DMS79 (cell line): Measurements from ENCODE around the gene CCL26.
"Not testable (repeated sequence)": the region's sequence is repeated elsewhere in the genome, so short reads cannot be mapped to it uniquely, and the experiment has no call there.

Experiments
- DNase-seq: peaks from one replicate; lab custom pipeline; 2025; lab: John Stamatoyannopoulos, UW

Gene CCL26

DNA sequence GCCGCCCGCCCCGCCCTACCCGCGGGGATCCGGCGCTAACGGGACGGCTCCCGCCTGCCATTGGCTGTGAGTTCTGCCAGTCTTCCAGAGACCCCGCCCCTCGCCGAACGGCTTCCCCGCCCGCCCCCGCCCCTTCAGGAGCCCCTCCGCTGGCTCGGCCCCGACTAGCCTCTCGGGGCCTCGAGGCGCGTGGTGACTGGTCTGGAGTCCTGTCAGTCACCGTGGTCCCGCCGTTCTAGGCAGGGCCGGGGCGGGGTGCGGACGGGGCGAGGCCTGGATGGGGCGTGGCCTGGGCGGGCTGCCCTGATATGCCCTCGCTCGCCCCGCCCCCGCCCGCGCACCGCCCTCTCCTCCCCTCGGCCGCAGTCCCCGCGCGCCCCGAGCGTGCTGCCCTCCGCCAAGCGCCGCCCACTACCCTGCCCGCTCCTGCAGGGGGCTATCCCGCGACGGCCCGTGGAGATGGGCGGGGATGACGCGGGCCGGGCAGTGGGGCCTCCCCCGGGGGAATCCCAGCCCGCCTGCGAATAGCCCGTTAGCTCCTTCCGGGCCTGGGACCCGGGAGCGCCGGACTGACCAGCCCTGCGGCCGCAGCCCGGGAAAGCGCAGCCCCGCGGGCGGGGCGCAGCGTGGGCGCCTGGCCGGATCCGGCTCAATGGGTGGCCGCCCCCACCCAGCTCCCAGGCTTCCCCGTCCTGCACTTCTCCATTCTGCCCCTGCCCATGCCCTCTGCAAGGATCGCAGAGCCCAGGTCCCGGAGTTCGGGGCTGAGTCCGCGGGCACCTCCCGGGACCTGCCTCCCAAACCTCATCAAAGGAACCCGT is 32.8 kb downstream of the CCL26 start:
- peak; percentile 94 for DNase-seq

- DNase-seq, result no peak
These were observed 33.4 kb downstream of the CCL26 start, which contains the start of gene HIP1 for GRCh38 chr7:75738604-75738974. Gene HIP1, minus strand, starts transcription at chr7:75738941. Its CDS starts 21 bp downstream, at chr7:75738920.

- no peak for DNase-seq
These were observed 34.0 kb downstream of the CCL26 start for GRCh38 chr7:75737856-75738603.

GRCh38 chr7:75735581-75736350 is 36.2 kb downstream of the CCL26 start:
- no peak for DNase-seq

DNA sequence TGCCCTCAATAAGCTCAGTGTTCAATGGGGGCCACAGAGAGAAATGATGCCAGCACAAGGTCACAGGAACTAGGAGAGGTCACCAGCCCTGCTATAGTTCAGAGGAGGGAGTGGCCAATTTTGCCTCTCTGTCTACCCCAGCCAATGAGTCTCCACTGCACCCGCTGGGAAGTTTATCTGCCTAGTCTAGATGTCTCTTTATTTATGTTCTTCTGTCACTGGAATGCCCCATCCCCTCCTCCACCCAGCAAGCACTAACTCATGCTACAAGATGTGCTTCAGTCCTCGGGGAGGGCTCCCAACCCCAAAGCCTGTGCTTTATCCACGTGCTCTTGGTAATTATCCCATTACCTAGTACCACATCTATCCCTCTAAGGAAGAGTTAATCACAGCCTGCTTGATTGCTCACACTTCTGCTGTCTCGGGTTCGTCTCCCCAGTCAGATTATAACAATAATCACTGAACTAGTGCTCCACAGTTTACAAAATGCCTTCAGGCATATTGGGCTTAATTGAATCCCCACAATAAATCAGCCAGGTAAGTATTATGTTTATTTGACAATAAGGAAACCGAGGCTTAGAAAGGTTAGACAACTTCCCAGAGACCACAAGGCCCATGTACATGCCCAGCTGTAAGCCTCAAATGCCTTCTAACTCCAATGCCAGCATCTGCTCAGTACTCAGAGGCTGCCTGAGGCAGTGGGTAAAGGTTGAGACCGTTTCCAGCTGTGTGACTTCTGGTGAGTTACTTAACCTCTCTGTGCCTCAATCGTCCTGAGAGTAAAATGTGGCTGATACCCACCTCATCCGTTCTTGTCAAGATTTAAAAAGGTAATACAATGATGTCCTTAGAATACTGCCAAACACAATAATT is 37.2 kb downstream of the CCL26 start:
- DNase-seq, result no peak

- no peak for DNase-seq
These were observed 39.0 kb downstream of the CCL26 start for GRCh38 chr7:75732764-75733630.

DNA sequence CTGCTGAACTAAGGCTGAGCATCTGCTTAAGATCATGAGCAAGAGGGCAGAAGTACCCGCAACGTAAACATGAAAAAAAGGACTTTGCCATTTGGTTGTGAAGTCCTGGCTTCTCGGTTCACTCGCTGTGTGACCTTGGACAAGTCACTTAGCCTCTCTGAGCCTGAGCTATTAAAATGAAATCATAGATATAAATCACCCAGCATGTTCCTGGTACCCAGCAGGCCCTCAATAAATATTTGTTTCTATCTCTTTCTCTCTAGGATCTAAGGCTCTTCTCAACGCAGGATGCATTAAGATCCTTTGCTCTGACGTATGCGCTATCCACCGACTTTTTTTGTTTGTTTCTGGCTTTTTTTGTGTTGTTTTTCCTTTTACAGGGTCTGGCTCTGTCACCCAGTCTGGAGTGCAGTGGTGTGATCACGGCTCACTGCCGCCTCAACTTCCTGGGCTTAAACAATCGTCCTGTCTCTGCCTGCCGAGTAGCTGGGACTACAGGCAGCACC is 39.9 kb downstream of the CCL26 start:
- no peak for DNase-seq

DNA sequence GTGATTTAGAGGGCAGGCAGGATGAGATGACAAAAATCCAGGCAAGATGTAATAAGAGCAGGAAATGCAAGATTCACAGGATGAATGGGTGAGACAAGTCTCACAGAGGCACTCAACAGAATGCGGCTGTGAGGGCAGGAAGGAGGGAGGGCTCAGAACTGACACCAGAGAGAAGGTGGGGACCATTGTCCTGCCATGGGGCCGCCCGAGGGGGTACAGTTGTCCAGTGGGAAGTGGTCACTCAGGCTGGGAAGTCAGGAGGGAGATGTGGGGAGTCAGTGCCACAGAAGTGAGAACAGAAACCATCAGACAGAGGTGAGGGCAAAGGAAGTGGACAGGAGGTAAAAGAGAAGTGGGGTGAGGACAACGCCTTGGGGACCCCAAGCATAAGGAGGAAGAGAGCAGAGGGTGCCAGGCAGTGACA is 42.1 kb downstream of the CCL26 start:
- no peak for DNase-seq

DNA sequence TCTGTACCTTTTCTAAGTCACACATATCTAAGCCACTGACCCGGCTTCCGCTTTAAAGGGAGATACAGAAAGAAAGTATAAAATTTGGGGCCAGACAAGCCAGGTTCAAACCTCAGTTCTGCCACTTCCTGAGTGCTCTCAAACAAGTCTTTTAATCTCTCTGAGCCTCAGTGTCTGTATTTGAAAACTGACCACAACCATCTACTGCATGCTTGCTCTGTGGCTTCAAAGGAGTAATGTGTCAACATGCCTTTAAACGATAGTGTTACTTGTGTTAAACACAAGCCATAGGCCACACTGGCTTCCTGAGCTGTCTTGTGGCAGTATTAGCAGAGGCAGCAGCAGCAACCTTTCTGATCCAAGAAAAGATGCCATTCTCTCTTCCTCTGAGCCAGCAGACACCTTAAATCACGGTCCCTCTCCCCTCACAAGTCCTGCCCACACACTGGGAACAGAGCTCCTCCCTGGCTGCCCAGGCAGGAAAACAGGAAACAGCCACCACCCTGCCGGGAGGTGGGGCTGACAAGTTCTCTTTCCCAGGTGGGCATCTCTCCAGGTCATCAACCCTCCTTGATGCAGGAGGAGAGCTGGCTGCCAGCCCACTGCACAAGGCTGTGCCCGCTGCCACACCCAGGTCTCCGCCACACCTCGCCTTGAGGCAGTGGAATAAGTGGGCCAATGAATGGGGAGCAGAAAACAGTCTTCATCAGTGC is 44.0 kb downstream of the CCL26 start:
- peak; percentile 92 for DNase-seq

- DNase-seq, result not testable (repeated sequence)
These were observed 44.7 kb downstream of the CCL26 start for GRCh38 chr7:75727351-75727750.

GRCh38 chr7:75725306-75725705 is 46.7 kb downstream of the CCL26 start:
- DNase-seq, result no peak

DNA sequence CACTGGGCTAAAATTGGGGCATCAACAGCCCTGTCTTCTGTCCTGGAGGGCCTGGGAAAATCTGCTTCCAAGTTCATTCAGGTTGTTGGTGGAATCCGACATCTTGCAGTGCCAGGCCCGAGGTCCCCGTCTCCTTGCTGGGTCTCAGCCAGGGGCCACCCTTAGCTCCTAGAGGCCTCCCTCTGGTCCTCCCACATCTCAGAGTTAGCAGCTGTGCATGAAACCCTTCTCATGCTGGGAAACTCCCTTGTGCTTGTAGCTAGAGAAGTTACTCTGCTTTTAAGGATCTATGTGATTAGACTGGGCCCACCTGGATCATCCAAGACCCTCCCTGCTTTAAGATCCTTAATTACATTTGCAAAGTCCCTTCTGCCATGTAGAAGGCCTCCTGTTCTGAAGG is 48.6 kb downstream of the CCL26 start:
- DNase-seq, result no peak

DNA sequence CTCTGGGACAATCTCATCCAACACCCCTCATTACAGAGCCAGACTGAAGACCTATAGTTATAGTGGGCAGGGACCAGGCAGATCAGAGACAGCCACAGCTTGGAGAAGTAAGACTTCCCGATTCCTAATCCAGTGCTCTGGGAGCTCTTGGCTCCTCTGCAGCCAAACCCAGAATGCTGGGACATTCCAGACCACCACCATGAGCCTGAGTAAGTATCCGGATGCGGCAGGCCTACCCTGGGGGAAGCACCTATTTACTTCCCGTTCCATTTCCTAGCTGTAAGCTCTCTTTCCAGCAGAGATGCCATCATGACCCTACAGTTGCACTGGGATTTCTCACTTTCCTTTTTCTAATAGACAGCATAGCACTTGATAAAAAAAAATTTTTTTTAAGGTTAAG is 49.6 kb downstream of the CCL26 start:
- DNase-seq, result no peak

GRCh38 chr7:75721922-75722321 is 50.1 kb downstream of the CCL26 start:
- not testable (repeated sequence) for DNase-seq

DNA sequence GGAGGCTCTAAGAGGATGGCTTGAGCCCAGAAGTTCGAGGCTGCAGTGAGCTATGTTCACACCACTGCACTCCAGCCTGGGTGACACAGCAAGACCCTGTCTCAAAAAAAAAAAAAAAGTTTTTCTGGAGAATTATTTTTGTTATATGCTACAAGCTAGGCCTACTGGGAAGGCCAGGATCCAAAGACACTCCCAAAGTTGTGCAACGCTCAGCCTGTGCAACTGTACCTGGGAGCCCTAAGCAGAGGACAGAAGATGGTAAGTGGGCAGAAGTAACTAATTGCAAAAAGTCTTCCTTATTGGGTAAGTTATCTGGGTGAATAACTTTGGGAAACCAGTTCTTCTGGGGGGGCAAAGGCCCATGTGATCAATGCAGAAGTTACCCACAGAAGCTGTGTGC is 50.6 kb downstream of the CCL26 start:
- no peak for DNase-seq

- no peak for DNase-seq
These were observed 52.4 kb downstream of the CCL26 start for GRCh38 chr7:75719626-75720025.
